Heart left ventricle (tissue), 13 donors: ENCODE data around the gene PLCH1.

Experiments used
- CTCF ChIP-seq, 12 donors: fragments of 200-600 bp; sonication (generic) in 4 of 12; IDR thresholded peaks; one replicate each; pipeline versions ENCODE4 v1.5.0 to v1.8.0; 2018 to 2022; ENCODE audit warnings: antibody characterized with exemption in 12 of 12, mild to moderate bottlenecking in 5 of 12
- POLR2A ChIP-seq, 2 donors: fragments of 450-650 bp; IDR thresholded peaks; one replicate each; pipeline ENCODE4 v1.6.1; 2017; ENCODE audit warnings: antibody characterized with exemption in 2 of 2, mild to moderate bottlenecking in 2 of 2, moderate library complexity in 2 of 2
- donor health status: ischemic (EF 13 %, LVEDD 7.1; RV severe dilation, severe dysfunction).
- donor health status: DM: no; HTN: yes; CAD: no.
- donor health status: DM: no; HTN: no; CAD: no.
- donor health status: ischemic (EF 25% LVEDD 6.9; RV normal size, moderate dysfunction).
- donor health status: ischemic (EF 25% LVEDD 5.7; RV mildly dilated, moderate dysfunction).
- donor health status: ischemic (EF 35%, LVEDD 5.7; RV mildly dilated, moderate dysfunction).
- donor health status: nonischemic (EF 11% LVEDD 7.7; RV severe dilation, severe dysfunction).
- donor health status: DM: yes; HTN: yes; CAD: no.
- donor health status: PGD.
- donor health status: ischemic (EF 29% LVEDD 5.4; RV normal size, mild dysfunction).
- donor health status: nonischemic (EF 23%, LVEDD 6.1; RV moderate dilation, normal function).

DNA sequence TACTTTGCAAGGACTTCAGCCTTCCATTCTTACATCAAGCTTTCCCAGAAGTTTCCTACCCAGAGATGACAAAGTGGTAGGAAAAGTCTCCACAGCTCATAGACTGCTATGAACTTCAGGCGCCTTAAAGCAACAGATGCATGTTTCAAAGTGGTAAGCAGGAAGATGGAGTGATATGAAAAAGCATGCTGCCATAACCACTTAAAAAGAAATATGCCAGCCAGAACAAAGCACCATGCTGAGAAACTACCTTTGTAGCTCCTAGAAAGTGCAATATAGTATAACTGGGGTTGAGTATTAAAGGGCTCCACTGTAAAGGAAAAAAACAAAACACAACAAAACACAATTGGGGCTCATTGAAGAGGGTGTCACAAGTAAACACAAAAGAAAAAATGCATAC is 259.0 kb downstream of the PLCH1 start:
- TF ChIP-seq CTCF (IDR thresholded peaks at IDR 0.05), result no peak
- TF ChIP-seq POLR2A (IDR thresholded peaks at IDR 0.05), result no peak
